ENCODE data around the gene CUEDC1.

- TF ChIP-seq CTCF (CRISPR knock-in tag; IDR thresholded peaks at IDR 0.05) = no peak
- TF ChIP-seq GABPB1 (CRISPR knock-in tag; IDR thresholded peaks at IDR 0.05) = no peak
- no peak for TF ChIP-seq ZNF501 (CRISPR knock-in tag; IDR thresholded peaks at IDR 0.05)
These were observed 53.0 kb downstream of the CUEDC1 start for GRCh38 chr17:57902117-57902799.

Data from HepG2 (cell line).